GM18858 (cell line): ENCODE data around the gene CADM4.

Experiments
- ATAC-seq: cut with Tn5 transposase; IDR thresholded peaks from one replicate; pipeline ENCODE4 v1.9.1; 2021; ENCODE audit not compliant: unreplicated experiment

Gene CADM4

GRCh38 chr19:43634872-43635560, 4.6 kb downstream of the CADM4 start:
- no peak for ATAC-seq

GRCh38 chr19:43634506-43634871, 5.2 kb downstream of the CADM4 start:
- no peak for ATAC-seq

- ATAC-seq, result no peak
These were observed 5.6 kb downstream of the CADM4 start for GRCh38 chr19:43634068-43634467.

- ATAC-seq, result no peak
These were observed 6.1 kb downstream of the CADM4 start for GRCh38 chr19:43633520-43633919.

- ATAC-seq, result no peak
These were observed 8.2 kb downstream of the CADM4 start for GRCh38 chr19:43631491-43631890.

- ATAC-seq, result no peak
These were observed 10.9 kb downstream of the CADM4 start for GRCh38 chr19:43628646-43629326.

GRCh38 chr19:43626838-43627237, 12.8 kb downstream of the CADM4 start:
- ATAC-seq, result no peak

- no peak for ATAC-seq
These were observed 13.6 kb downstream of the CADM4 start for GRCh38 chr19:43625918-43626579.

GRCh38 chr19:43624933-43625332, 14.7 kb downstream of the CADM4 start:
- no peak for ATAC-seq

GRCh38 chr19:43623889-43624670, 15.6 kb downstream of the CADM4 start:
- no peak for ATAC-seq

GRCh38 chr19:43622956-43623355, 16.7 kb downstream of the CADM4 start:
- no peak for ATAC-seq

- ATAC-seq, result no peak
These were observed 17.6 kb downstream of the CADM4 start for GRCh38 chr19:43622070-43622469.

GRCh38 chr19:43620061-43621001, 19.3 kb downstream of the CADM4 start:
- ATAC-seq, result no peak

- peak; percentile 67 for ATAC-seq
These were observed 20.2 kb downstream of the CADM4 start, which contains the start of gene ZNF428 for GRCh38 chr19:43619262-43620060. TSS of gene ZNF428 (minus strand) at chr19:43619629. CDS start at chr19:43614304, 5,325 bp downstream.

GRCh38 chr19:43618921-43619261, 20.8 kb downstream of the CADM4 start:
- no peak for ATAC-seq

- no peak for ATAC-seq
These were observed 22.7 kb downstream of the CADM4 start for GRCh38 chr19:43616954-43617353.

GRCh38 chr19:43616306-43616705, 23.3 kb downstream of the CADM4 start:
- ATAC-seq, result no peak

- no peak for ATAC-seq
These were observed 27.3 kb downstream of the CADM4 start for GRCh38 chr19:43612374-43612773.

GRCh38 chr19:43611788-43612187, 27.9 kb downstream of the CADM4 start, which contains the start of gene SRRM5:
TSS of gene SRRM5 (plus strand) at chr19:43612088. CDS start at chr19:43612122, 34 bp downstream.
- ATAC-seq, result no peak
